HPDE6-E6E7 (cell line): Measurements from ENCODE around the gene MPP3.

ENCODE experiments used
- DNase-seq: peaks from one replicate; pipeline ENCODE4 v3.0.0; 2011; ENCODE audit warnings: missing footprints; ENCODE audit errors: extremely low spot score

Gene MPP3

GRCh38 chr17:43772877-43773648, 59.9 kb downstream of the MPP3 start:
- no peak for DNase-seq

- no peak for DNase-seq
Measured at GRCh38 chr17:43771463-43771862, 61.5 kb downstream of the MPP3 start.

GRCh38 chr17:43770957-43771356, 62.0 kb downstream of the MPP3 start:
- no peak for DNase-seq

GRCh38 chr17:43769859-43770258, 63.1 kb downstream of the MPP3 start:
- no peak for DNase-seq

GRCh38 chr17:43769426-43769825, 63.5 kb downstream of the MPP3 start:
- DNase-seq = no peak

GRCh38 chr17:43768943-43769342, 64.0 kb downstream of the MPP3 start:
- DNase-seq = no peak

- no peak for DNase-seq
Measured at GRCh38 chr17:43768382-43768781, 64.6 kb downstream of the MPP3 start.

GRCh38 chr17:43767713-43768059, 65.3 kb downstream of the MPP3 start:
- DNase-seq = no peak

- no peak for DNase-seq
Measured at GRCh38 chr17:43767053-43767712, 65.8 kb downstream of the MPP3 start.

GRCh38 chr17:43766413-43767052, 66.4 kb downstream of the MPP3 start:
- DNase-seq = no peak

- peak; percentile 96 for DNase-seq
Measured at GRCh38 chr17:43760254-43760852, 72.6 kb downstream of the MPP3 start.

GRCh38 chr17:43759836-43760235, 73.1 kb downstream of the MPP3 start:
- DNase-seq = peak; percentile 63

GRCh38 chr17:43758497-43759174, 74.3 kb downstream of the MPP3 start, which contains the start of gene SOST:
SOST (minus strand) TSS chr17:43758791; CDS start chr17:43758741, 50 bp downstream.
- no peak for DNase-seq

- DNase-seq = no peak
Measured at GRCh38 chr17:43758086-43758485, 74.9 kb downstream of the MPP3 start.

GRCh38 chr17:43757171-43757660, 75.7 kb downstream of the MPP3 start:
- DNase-seq = no peak

GRCh38 chr17:43756201-43756600, 76.7 kb downstream of the MPP3 start:
- DNase-seq = no peak

GRCh38 chr17:43755389-43755875, 77.5 kb downstream of the MPP3 start:
- no peak for DNase-seq

- no peak for DNase-seq
Measured at GRCh38 chr17:43754947-43755346, 78.0 kb downstream of the MPP3 start.

- DNase-seq = no peak
Measured at GRCh38 chr17:43753493-43754129, 79.3 kb downstream of the MPP3 start.
